DMS153 treated with DMSO at 0.1 percent for 48 hours (cell line): ENCODE data around the gene EGR1.
"Not testable (repeated sequence)": the region's sequence is repeated elsewhere in the genome, so short reads cannot be mapped to it uniquely, and the experiment has no call there.

Experiments used
- DNase-seq: peaks from one replicate; lab custom pipeline; 2025; ENCODE audit not compliant: unreplicated experiment; lab: John Stamatoyannopoulos, UW

Gene EGR1

DNA sequence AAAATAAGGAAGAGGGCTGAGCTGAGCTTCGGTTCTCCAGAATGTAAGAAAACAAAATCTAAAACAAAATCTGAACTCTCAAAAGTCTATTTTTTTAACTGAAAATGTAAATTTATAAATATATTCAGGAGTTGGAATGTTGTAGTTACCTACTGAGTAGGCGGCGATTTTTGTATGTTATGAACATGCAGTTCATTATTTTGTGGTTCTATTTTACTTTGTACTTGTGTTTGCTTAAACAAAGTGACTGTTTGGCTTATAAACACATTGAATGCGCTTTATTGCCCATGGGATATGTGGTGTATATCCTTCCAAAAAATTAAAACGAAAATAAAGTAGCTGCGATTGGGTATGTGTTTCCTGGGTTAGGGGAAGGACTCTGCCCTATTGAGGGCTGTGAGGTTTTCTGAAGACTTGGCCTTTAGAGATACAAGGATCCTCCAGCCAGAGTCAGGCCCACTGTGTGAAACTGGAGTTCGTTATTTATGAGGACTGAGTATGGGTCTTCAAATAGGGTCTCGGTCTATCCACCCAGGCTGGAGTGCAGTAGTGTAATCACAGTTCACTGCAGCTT lies 3.8 kb downstream of the EGR1 start:
- no peak for DNase-seq

DNA sequence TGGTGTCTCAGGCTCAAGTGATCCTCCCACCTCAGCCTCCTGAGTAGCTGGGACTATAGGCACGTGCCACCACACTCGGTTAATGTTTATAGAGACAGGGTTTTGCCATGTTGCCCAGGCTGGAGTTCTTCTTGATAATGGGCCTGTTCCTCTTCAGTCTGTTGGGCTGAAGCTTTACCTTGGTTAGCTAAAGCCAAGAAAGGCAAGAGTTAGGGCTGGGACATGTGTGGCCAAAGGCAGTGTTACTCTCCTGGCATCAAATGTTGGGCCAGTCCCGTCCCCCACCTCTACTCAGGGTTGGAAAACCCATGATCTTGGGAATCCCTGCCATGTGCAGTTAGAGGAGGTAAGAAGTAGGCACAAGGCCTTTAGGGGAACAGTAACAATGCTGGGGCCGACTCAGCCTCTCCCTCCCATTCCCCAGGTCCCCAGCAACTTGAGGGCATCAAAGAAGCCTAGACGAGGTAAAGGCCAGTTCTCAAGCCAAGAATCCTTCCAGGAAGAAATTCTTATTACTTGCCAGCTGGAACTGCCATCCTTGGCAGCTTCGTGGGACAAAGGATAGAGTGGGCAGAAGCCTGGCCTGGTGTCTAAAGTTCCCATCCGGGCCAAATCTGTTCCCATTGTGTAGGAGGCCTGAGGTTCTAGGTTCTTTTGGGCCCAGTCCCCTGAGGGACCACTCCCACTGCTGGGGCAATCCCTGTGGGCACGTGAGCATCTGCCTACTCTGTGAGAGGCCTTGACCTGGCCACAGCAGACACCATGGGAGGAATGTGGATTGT lies 4.5 kb downstream of the EGR1 start:
- DNase-seq = no peak

DNA sequence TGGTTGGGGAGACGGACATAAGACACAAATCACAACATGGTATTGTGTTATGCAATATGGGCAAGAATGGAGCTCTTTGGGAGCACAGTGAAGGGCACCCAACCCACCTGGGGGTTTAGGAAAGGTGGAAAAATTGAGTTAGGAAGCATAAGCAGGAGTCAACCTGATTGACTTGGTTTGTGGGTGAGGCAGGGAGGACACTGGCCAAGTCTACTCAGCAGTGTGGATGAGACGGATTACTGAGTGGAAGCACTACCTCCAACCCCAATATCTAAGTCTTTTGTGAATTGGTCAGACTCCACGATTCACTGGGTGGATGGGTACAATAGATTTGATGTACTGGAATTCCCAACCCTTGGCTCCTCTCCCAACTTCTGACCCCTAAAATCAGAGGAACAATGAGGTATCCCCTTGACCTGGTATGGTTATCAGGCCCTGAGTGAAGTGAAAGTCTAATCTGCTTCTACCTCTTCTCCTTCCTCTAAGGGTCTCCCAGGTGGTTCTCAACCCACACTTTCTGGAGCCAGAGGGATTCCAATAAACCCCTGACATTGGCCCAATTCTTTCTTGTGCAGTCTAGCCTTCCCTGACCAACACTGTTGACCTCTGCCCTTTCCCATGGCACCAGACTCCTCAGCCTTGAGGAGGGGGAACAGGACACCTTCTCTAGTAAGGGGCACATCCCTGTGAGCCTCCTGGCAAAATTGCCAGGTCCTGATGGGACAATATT lies 5.2 kb downstream of the EGR1 start:
- no peak for DNase-seq

DNA sequence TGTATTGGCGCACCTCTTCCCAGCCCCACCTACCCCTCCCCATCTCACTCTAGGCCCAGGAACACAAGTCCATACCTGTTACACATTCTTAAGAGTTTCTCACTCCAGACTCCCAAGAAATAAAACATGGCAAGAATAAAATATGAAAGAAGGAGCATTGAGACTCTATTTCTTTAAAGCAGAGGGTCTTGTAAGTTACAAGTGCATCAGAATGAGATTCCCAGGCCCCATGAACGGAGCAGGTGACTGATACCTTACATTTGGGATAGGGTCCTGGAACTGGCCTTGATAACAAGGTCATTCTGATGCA lies 5.7 kb downstream of the EGR1 start:
- no peak for DNase-seq

DNA sequence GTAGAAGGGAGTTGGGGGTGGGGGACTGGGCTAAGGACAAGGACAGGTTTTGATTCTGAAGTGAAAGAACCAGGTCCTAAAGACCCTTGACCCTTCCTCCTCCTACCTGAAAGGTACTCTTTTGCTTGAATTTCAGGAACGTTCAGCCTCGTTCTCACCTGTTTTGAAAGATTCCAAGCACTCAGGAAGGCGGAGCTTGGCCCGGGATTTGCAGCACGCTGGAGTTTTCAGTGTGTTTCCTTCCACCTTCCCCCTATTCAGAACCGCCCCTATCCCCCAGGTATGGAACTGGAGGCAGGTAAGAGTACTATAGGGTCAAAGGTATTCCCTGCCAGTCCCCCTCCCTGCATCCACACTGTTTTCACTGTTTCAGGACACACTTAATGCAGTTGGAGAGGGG lies 7.1 kb downstream of the EGR1 start:
- no peak for DNase-seq

DNA sequence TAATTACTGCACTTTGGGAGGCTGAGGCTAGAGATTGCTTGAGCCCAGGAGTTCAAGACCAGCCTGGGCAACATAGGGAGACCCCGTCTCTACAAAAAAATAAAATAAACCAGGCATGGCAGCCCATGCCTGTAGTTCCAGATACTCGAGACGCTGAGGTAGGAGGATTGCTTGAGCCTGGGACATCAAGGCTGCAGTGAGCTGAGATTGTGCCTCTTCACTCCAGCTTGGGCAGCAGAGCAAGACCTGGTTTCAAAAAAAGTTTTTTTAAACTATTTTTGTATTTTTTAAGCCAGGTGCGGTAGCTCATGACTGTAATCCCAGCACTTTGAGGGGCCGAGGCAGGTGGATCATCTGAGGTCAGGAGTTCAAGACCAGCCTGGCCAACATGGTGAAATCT lies 7.9 kb downstream of the EGR1 start:
- not testable (repeated sequence) for DNase-seq

DNA sequence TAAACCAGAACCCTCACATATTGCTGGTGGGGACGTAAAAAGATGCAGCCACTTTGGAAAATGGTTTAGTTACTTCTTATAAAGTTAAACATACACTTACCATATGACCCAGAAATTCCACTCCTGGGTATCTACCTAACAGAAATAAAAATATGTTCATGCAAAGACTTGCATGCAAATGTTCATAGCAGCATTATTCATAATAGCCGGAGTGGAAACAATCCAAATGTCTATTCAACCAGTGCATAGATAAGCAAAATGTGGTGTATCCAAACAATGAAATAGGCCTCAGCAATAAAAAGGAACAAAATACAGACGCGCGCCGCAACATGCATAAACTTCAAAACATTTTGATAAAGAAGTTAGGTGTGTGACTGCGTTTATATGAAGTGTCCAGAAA lies 11.6 kb downstream of the EGR1 start:
- no peak for DNase-seq

DNA sequence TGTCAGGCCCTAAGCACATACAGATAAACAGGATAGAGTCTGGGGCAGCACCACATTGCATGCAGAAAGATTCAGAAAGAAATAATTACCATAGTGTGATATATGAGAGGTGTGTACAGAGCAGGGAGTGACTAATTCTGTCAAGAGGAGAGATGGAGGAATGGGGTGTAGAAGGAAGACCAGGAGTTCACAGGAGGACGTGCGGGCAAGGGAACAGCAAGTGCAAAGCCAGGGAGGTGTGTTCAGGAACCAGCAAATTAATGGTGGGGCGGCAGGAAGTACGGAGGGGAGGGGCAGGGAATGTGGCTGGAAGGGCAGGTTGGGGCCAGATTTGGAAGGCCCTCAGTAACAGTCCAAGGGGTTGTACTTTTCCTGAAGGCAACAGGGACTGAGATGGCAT lies 17.4 kb downstream of the EGR1 start:
- DNase-seq = no peak

DNA sequence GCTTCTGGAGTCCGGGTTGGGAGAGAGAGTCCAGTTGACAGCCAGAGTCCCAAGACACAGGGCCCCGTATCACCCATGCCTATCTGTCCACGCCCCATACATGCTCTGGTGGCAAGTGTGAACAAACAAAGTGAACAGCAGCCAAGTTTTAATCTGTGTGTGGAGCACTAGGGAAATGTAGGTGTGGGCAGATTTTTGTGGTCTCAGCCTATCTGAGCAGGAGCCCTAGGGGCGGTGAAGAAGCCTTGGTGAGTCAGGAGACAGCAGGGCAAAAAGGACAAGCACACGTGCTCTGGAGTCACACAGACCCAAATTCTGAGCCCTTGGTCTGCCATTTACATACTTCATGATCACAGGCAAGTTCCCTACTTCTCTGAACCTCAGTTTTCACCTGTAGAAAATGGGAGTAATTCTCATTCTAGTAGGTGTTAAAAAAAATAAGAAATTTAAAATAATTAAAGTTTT lies 23.2 kb downstream of the EGR1 start:
- DNase-seq = no peak

DNA sequence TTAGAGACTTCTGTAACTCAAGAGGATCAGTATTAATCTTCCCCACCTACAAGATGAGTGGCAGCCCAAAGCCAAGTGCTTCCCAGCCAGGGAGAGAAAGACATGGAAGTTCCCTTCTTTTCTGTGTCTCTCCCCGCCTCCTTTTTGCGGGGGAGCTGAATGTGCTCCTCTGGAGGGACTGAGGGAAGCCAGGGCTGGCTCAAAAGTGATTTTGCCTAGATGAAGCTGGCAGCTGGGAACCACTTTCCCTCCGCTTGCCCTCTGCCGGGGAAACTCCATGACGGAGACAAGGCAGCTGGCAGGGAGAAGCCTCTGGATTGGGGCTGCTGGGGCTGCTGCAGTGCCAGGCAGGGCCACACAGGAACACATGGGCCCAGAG lies 24.4 kb downstream of the EGR1 start:
- no peak for DNase-seq

DNA sequence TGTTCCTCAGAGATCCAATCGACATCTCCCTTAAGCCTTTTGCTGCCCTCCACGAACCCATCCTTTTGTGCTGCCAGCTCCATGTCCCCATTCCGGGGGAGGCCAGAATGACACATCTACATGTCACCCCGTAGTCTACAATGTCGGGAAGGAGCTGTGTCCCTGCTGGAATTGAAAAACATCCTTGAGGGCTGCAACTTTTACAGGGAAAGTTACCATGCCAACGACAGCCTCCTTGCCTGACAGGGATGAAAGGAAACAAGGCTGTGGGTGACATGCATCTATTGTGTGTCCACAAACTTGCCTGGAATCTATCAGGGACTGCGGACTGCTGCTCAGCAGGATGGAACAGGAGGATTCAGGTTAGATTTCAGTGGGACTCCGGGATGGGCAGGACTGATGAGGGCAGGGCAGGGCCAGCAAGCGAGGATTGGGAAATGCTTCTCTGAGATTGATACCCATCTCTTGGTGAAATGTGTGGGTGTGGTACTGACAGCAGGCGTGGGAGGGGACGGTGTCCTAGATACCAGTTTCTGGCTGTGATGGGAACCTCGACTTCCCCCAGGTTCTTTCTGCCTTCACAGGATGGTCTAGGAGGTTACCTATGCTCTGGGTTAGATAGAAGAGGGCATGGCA lies 25.5 kb downstream of the EGR1 start:
- DNase-seq = no peak

DNA sequence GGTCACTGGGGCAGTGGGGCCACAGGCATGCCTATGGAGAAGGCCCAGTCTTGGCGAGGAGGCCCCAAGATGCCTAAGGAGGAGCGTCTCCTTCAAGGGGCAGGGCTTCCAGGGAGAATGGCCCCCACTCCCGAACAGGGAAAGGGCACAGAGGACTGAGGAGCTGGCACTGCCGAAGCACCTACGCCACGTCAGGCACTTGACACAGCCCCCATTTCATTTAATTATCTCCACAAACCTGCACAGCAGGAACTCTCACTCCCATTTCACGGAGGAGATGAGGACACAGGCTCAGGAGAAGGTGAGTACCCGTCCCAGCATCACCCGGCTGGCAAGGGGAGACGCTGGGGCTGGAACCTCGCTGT lies 26.0 kb downstream of the EGR1 start:
- no peak for DNase-seq

DNA sequence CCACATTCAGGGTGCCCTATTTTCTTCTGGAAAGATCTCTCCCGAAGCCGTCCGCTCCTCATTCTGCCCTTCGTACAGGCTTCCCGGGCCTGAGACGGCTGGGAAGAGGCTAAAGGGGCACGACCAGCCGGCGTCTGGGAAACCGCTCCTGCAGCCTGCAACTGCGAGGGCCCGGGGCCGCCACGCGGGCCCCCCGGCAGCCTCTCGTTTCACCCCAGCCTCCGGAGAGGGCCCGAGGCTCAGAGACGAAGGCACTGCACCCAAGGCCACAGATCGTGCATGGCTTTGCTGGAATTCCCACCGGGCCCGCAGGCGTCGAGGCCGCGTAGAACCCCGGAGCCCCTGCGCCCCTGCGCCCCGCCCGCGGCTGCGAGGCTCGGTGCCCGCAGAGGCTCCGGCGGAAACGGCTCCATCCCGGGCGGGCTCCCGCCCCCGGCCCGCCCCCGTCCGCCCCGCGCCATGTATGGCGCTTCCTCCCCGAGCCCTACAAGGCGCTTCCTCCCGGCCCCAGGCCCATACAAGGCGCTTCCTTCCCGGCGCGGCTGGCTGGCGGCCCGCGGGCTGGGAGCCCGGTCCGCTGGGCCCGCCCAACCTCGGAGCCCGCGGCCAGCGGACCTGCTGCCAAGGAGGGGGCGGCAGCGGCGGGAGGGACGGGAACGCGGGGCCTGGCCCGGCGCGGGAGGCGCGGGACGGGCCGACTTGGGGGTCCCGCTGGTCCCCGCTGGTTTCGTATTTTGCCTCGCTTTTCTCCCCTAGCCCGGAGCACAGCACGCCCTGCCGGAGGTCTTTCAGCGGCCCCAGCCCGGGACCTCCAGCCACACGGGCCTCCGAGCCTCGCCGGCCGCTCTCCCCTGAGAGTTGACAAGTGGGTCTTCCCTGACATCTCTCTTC lies 26.6 kb downstream of the EGR1 start:
- DNase-seq = peak; percentile 3

DNA sequence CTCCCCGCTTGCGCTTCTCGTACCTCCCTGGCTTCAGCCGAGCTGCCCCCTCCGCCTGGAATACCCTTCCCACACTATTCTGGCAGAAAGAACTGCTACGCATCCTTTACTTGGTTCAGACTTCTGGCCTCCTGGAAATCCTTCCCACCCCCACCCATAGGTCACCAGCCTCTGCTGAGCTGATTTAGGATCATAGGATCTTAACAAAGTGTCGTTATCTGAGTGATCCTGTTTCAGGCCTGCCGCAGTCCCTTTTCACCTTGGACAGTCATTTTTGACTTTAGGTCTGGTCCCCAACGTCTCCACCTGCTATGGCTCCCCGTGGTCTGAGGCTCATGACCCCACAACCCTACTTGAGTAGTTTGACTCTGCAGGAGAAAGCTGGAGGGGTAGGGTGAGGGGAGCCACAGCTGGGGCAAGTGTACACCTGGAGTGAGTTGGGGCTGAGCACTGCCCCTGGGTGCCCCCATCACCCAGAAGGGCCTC lies 27.3 kb downstream of the EGR1 start:
- DNase-seq = no peak

DNA sequence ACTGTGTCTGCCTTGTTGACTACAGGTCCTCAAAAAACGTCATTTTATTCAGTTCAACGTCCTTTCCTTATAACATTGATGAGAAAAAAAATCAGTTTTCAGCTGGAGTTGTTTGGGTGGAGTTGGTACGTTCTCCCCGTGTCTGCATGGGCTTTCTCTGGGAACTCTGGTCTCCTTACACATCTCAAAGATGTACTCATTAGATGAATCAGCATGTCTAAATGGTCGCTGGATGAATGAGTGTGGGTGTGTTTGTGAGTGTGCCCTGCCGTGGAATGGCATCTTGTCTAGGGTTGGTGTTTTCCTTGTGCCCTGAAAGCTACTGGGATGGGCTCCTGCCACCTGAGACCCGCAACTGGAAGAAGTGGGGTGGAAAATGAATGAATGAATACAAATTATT lies 30.1 kb downstream of the EGR1 start:
- no peak for DNase-seq

DNA sequence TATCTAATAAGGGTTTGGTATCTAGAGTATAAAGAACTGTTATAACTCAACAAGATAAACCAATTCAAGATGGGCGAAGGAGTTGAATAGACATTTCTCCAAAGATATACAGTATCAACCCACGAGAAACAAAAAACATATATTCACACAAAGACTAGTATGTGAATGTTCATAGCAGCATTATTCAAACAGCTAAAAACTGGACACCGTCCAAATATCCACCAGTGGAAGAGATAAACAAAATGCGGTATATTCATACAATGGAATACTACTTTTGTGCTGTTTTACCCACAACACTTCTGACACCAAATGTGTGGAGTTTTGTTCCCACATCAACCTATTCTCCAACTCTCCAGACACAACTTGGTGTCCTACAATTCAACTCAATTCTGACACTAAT lies 33.1 kb downstream of the EGR1 start:
- DNase-seq = no peak

DNA sequence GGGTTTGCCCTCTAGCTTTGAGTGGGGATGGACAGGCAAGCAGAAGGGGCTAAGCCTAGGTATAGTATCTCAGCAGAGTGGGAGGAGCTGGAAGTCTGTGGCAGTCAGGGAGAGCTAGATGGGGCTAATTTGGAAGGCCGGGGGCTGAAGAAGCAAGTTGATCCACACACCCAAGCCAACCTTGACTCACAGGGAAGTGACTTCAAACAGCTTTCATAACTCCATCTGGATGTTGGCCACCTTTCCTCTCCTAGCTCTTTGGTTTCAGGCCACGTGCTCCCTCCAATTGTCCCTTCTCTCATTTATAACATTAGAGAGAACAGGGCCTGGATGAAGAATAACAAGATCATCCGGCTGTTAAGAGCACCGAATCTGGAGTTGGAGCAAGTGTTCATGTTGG lies 36.8 kb downstream of the EGR1 start:
- DNase-seq = no peak

DNA sequence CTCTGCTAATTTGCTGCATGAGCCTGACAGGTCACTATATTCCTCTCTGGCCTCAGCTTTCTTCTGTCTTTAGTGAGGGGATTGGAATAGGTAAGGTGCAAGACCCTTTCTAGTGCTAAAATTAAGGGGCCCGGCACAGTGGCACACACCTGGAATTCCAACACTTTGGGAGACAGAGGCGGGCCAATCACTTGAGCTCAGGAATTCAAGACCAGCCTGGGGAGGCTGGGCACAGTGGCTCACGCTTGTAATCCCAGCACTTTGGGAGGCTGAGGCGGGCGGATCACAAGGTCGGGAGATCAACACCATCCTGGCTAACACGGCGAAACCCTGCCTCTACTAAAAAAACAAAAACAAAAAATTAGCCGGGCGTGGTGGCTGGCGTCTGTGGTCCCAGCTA lies 37.2 kb downstream of the EGR1 start:
- no peak for DNase-seq

DNA sequence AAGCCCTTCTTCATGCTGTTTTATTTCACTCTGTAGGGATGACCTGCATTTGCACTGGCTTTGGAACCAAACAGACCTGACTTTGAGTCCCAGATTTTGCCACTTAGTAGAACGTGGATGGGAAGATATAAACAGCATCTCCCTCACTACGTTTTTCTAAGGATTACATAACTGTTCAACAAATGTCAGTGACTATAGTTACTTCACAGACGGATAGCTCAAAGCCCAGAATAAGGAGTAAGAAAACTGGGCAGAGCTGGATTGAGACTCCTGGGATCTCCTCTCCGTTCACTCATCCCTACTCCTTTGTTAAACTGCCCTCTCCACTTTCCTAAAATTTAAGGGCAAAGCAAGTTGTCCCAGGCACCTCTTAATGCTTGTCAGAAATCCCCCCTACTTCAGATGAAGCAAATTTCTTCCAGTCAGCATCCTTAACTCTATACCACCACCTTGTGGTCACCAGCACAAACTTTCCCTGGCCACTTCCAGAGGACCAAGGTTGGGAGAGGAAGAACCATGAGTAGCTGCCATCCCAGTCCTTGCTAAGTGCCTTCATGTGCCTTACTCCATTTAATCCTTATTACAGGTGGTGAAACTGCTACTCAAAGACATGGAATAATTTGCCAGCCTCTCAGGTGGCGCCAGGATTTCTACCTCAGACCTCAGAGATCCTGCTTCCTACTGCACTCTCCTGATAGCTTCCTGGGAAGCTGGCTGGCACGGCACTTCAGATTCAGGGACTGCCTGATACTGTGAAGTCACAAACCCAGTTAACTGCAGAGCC lies 38.4 kb downstream of the EGR1 start:
- peak; percentile 1 for DNase-seq

DNA sequence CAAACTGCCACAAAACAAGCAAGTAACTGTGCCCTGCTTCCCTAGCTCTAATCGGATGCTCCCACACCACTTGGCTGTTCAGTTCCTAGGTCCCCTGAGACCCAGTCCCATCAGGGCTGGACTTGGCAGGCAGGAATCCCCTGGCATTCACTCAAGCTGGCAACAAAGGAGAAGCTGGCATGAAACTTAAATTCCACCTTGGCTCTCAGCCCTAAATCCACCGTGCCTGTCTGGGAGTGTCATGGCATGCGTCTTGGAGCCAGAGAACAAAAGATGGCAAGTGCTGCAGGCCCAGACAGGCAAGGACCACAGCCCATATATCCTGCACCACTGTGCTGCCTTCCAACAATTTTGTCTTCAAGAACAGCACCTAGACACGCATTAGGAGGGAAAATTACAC lies 39.5 kb downstream of the EGR1 start:
- DNase-seq = no peak
